HFFc6 (cell line): ENCODE measurements around the gene KATNB1. TPM values are rescaled to one million over a fixed set of nuclear protein-coding genes. Genes with fewer than 3 reads are reported as not detected.
"Not testable (repeated sequence)": the region's sequence is repeated elsewhere in the genome, so short reads cannot be mapped to it uniquely, and the experiment has no call there.

Source experiments
- DNase-seq: peaks from one replicate; pipeline ENCODE4 v3.0.0-alpha.2; 2018
- H3K27ac Mint-ChIP-seq: 2 replicates; pipeline ENCODE4 v1.8.0; 2020; ENCODE audit warnings: mild to moderate bottlenecking, mixed read lengths
- H3K27me3 Mint-ChIP-seq: 2 replicates; pipeline ENCODE4 v1.8.0; 2021; ENCODE audit warnings: mild to moderate bottlenecking, moderate library complexity, mixed read lengths; ENCODE audit not compliant: insufficient read depth
- H3K36me3 Mint-ChIP-seq: 2 replicates; pipeline ENCODE4 v1.8.0; 2021; ENCODE audit warnings: low read depth, mixed read lengths
- H3K4me1 Mint-ChIP-seq: 2 replicates; pipeline ENCODE4 v1.8.0; 2020; ENCODE audit warnings: low read depth, mixed read lengths
- H3K4me3 Mint-ChIP-seq: 2 replicates; pipeline ENCODE4 v1.8.0; 2020; ENCODE audit warnings: mild to moderate bottlenecking, moderate library complexity, mixed read lengths
- H3K9me3 Mint-ChIP-seq: 2 replicates; pipeline ENCODE4 v1.8.0; 2020; ENCODE audit warnings: mild to moderate bottlenecking, mixed read lengths
- CTCF ChIP-seq: fragments of 200-600 bp; sonication (generic); IDR thresholded peaks from 2 replicates; pipeline ENCODE4 v1.5.0; 2021; ENCODE audit warnings: antibody characterized with exemption, mild to moderate bottlenecking
- total RNA-seq, 6 experiments: library from RNA; stranded (reverse); fragmentation: NEBNext Ultra II Directional; extraction: Animal tissue kit (Norgen Biotek cat#: 25700); gene quantifications; 2 replicates in 1 of 6; 3 replicates in 5 of 6; pipeline ENCODE4 v1.2.3, GENCODE V29; 2021

Gene KATNB1
- total RNA-seq, 6 experiments from 2014 or later: 20.4 to 22.1 (median 21.6) TPM

GRCh38 chr16:57773655-57774295 is 38.2 kb downstream of the KATNB1 start:
- DNase-seq: no peak
- H3K36me3 Mint-ChIP-seq: peaks cover 10% of the 10 kb centered on the region; the same call in 1 of the 2 replicates
- no peaks in the 10 kb centered on the region for H3K9me3 Mint-ChIP-seq
- peaks cover 17% of the 10 kb centered on the region; the same call in 1 of the 2 replicates for H3K4me1 Mint-ChIP-seq
- no peaks in the 10 kb centered on the region; the same call in 1 of the 2 replicates for H3K27me3 Mint-ChIP-seq
- TF ChIP-seq CTCF: no peak
- H3K27ac Mint-ChIP-seq: no peak overlapping the region
- H3K4me3 Mint-ChIP-seq: no peak overlapping the region

GRCh38 chr16:57774705-57775285 is 39.2 kb downstream of the KATNB1 start:
- Mint-ChIP-seq H3K9me3 (no peaks in the 10 kb centered on the region), H3K4me1 (peaks cover 24% of the 10 kb centered on the region), H3K27me3 (no peaks in the 10 kb centered on the region; the same call in 1 of the 2 replicates), H3K36me3 (peaks cover 10% of the 10 kb centered on the region; the same call in 1 of the 2 replicates), H3K4me3 (no peak overlapping the region), H3K27ac (no peak overlapping the region)
- DNase-seq: no peak
- no peak for TF ChIP-seq CTCF

GRCh38 chr16:57775661-57776469 is 40.3 kb downstream of the KATNB1 start:
- H3K9me3 Mint-ChIP-seq: no peaks in the 10 kb centered on the region
- H3K36me3 Mint-ChIP-seq: peaks cover 10% of the 10 kb centered on the region; the same call in 1 of the 2 replicates
- DNase-seq: no peak
- TF ChIP-seq CTCF: peak; percentile 23; the same call in 1 of the 2 replicates
- H3K27me3 Mint-ChIP-seq: no peaks in the 10 kb centered on the region; the same call in 1 of the 2 replicates
- H3K4me1 Mint-ChIP-seq: peaks cover 24% of the 10 kb centered on the region
- no peak overlapping the region for H3K27ac Mint-ChIP-seq
- no peak overlapping the region for H3K4me3 Mint-ChIP-seq

GRCh38 chr16:57778658-57779057 is 43.1 kb downstream of the KATNB1 start:
- H3K9me3 Mint-ChIP-seq: no peaks in the 10 kb centered on the region

GRCh38 chr16:57779836-57780235 is 44.3 kb downstream of the KATNB1 start:
- not testable (repeated sequence) for DNase-seq, H3K9me3 Mint-ChIP-seq, H3K27ac Mint-ChIP-seq, H3K27me3 Mint-ChIP-seq, H3K4me3 Mint-ChIP-seq
- Mint-ChIP-seq H3K4me1 (peaks cover 29% of the 10 kb centered on the region), H3K36me3 (peaks cover 33% of the 10 kb centered on the region)

More at GRCh38 chr16:57778658-57779057, 43.1 kb downstream of the KATNB1 start:
- Mint-ChIP-seq H3K27ac (no peak overlapping the region), H3K36me3 (peaks cover 24% of the 10 kb centered on the region), H3K4me1 (peaks cover 37% of the 10 kb centered on the region), H3K27me3 (no peaks in the 10 kb centered on the region; the same call in 1 of the 2 replicates), H3K4me3 (no peak overlapping the region)
- no peak for TF ChIP-seq CTCF
- DNase-seq: no peak
